H1 (cell line): ENCODE results near the gene PLA2G4E. TPM values are rescaled to one million over a fixed set of nuclear protein-coding genes. Genes with fewer than 3 reads are reported as not detected.

Experiments
- RAD21 ChIP-seq, 2 experiments: IDR thresholded peaks in 1 of 2; conservative IDR thresholded peaks in 1 of 2; 2 replicates each; pipeline ENCODE4 v1.6.1; 2011; ENCODE audit warnings: low read depth in 2 of 2, low read length in 2 of 2, improper control_type of control experiment in 1 of 2, inconsistent platforms in 1 of 2, mild to moderate bottlenecking in 1 of 2, moderate library complexity in 1 of 2
- polyA plus RNA-seq, 7 experiments: library from polyadenylated mRNA; depleted of rRNA in 3 of 7; stranded (reverse) in 5 of 7; unstranded in 2 of 7; fragments of >200 nt in 5 of 7; fragments of 200-250 nt in 2 of 7; gene quantifications; 1 replicate in 5 of 7; 2 replicates in 1 of 7; 4 replicates in 1 of 7; pipeline versions ENCODE4 v1.2.1 to v1.2.3, GENCODE V29; 2011 to 2013; ENCODE audit warnings: missing spikeins in 2 of 7, mixed read lengths in 2 of 7
- total RNA-seq: library from RNA; stranded (reverse); fragmentation: NEBNext Ultra II Directional; extraction: Animal tissue kit (Norgen Biotek cat#: 25700); gene quantifications from 2 replicates; pipeline ENCODE4 v1.2.1, GENCODE V29; 2021
- TF ChIP-seq, protein P1 (sequence below): fragments of 300-600 bp; sonication (generic); IDR thresholded peaks from 2 replicates; pipeline ENCODE4 v1.7.1; 2012; ENCODE audit warnings: low read length, moderate library complexity, mild to moderate bottlenecking, inconsistent platforms; ENCODE audit not compliant: insufficient replicate concordance

The PLA2G4E gene
- total and polyA plus RNA-seq, 2 of the 8 experiments (the other 6 are each of a cell fraction or from before 2014, with no cell fraction given) = 0.03 TPM; not detected in 1

DNA sequence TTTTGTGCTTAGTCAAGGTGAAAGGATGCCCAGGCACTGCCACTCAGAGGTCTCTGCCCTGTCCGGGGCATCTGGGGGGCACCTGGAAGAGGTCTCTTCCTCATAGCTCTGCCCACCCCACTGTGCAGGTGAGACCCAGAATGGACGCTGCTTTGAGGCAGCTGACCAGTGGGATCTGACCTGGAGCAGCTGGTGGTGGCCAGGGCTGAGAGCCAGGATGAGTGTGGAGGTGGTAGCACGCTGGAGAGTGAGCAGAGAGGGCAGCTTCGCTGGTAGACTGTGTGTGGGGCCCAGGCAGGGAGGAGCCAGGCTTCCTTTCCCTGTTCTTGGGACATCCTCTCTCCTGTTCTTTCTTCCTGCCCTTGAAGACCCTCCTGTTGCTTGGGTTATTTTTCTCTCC, 32.2 kb upstream of the PLA2G4E start (continued):
- TF ChIP-seq, protein P1, sequence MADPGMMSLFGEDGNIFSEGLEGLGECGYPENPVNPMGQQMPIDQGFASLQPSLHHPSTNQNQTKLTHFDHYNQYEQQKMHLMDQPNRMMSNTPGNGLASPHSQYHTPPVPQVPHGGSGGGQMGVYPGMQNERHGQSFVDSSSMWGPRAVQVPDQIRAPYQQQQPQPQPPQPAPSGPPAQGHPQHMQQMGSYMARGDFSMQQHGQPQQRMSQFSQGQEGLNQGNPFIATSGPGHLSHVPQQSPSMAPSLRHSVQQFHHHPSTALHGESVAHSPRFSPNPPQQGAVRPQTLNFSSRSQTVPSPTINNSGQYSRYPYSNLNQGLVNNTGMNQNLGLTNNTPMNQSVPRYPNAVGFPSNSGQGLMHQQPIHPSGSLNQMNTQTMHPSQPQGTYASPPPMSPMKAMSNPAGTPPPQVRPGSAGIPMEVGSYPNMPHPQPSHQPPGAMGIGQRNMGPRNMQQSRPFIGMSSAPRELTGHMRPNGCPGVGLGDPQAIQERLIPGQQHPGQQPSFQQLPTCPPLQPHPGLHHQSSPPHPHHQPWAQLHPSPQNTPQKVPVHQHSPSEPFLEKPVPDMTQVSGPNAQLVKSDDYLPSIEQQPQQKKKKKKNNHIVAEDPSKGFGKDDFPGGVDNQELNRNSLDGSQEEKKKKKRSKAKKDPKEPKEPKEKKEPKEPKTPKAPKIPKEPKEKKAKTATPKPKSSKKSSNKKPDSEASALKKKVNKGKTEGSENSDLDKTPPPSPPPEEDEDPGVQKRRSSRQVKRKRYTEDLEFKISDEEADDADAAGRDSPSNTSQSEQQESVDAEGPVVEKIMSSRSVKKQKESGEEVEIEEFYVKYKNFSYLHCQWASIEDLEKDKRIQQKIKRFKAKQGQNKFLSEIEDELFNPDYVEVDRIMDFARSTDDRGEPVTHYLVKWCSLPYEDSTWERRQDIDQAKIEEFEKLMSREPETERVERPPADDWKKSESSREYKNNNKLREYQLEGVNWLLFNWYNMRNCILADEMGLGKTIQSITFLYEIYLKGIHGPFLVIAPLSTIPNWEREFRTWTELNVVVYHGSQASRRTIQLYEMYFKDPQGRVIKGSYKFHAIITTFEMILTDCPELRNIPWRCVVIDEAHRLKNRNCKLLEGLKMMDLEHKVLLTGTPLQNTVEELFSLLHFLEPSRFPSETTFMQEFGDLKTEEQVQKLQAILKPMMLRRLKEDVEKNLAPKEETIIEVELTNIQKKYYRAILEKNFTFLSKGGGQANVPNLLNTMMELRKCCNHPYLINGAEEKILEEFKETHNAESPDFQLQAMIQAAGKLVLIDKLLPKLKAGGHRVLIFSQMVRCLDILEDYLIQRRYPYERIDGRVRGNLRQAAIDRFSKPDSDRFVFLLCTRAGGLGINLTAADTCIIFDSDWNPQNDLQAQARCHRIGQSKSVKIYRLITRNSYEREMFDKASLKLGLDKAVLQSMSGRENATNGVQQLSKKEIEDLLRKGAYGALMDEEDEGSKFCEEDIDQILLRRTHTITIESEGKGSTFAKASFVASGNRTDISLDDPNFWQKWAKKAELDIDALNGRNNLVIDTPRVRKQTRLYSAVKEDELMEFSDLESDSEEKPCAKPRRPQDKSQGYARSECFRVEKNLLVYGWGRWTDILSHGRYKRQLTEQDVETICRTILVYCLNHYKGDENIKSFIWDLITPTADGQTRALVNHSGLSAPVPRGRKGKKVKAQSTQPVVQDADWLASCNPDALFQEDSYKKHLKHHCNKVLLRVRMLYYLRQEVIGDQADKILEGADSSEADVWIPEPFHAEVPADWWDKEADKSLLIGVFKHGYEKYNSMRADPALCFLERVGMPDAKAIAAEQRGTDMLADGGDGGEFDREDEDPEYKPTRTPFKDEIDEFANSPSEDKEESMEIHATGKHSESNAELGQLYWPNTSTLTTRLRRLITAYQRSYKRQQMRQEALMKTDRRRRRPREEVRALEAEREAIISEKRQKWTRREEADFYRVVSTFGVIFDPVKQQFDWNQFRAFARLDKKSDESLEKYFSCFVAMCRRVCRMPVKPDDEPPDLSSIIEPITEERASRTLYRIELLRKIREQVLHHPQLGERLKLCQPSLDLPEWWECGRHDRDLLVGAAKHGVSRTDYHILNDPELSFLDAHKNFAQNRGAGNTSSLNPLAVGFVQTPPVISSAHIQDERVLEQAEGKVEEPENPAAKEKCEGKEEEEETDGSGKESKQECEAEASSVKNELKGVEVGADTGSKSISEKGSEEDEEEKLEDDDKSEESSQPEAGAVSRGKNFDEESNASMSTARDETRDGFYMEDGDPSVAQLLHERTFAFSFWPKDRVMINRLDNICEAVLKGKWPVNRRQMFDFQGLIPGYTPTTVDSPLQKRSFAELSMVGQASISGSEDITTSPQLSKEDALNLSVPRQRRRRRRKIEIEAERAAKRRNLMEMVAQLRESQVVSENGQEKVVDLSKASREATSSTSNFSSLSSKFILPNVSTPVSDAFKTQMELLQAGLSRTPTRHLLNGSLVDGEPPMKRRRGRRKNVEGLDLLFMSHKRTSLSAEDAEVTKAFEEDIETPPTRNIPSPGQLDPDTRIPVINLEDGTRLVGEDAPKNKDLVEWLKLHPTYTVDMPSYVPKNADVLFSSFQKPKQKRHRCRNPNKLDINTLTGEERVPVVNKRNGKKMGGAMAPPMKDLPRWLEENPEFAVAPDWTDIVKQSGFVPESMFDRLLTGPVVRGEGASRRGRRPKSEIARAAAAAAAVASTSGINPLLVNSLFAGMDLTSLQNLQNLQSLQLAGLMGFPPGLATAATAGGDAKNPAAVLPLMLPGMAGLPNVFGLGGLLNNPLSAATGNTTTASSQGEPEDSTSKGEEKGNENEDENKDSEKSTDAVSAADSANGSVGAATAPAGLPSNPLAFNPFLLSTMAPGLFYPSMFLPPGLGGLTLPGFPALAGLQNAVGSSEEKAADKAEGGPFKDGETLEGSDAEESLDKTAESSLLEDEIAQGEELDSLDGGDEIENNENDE = no peak
- no peak for TF ChIP-seq RAD21 (IDR thresholded peaks at IDR 0.05 in 1 of 2, conservative IDR thresholded peaks at IDR 0.05 in 1 of 2; ENCODE audit: low read depth in 2 of 2, low read length in 2 of 2)
- TF ChIP-seq, all 59 proteins: peak for 0
